ENCODE results near the gene AGBL2.

Gene AGBL2

GRCh38 chr11:47628026-47628425 is 87.1 kb downstream of the AGBL2 start:
- no peak for DNase-seq

GRCh38 chr11:47626234-47626633 is 88.9 kb downstream of the AGBL2 start:
- no peak for DNase-seq

GRCh38 chr11:47620836-47621378 is 94.3 kb downstream of the AGBL2 start:
- no peak for DNase-seq

- DNase-seq = no peak
These were observed 97.8 kb downstream of the AGBL2 start for GRCh38 chr11:47617417-47617809.

- DNase-seq = no peak
These were observed 98.3 kb downstream of the AGBL2 start for GRCh38 chr11:47616726-47617416.

GRCh38 chr11:47615249-47615648 is 99.9 kb downstream of the AGBL2 start:
- no peak for DNase-seq

- no peak for DNase-seq
These were observed 103.8 kb downstream of the AGBL2 start for GRCh38 chr11:47611348-47611794.

- no peak for DNase-seq
These were observed 105.5 kb downstream of the AGBL2 start for GRCh38 chr11:47609675-47610074.

Data from activated CD4-positive, CD25-positive, alpha-beta regulatory T cell (primary cell).